Measurements from ENCODE around the gene OR2B2. TPM values are rescaled to one million over a fixed set of nuclear protein-coding genes. Genes with fewer than 3 reads are reported as not detected.
A peak's percentile ranks its signal among the peaks of the same experiment; 100 is the strongest.

OR2B2 gene
- total and polyA plus RNA-seq, 4 donors = not detected

DNA sequence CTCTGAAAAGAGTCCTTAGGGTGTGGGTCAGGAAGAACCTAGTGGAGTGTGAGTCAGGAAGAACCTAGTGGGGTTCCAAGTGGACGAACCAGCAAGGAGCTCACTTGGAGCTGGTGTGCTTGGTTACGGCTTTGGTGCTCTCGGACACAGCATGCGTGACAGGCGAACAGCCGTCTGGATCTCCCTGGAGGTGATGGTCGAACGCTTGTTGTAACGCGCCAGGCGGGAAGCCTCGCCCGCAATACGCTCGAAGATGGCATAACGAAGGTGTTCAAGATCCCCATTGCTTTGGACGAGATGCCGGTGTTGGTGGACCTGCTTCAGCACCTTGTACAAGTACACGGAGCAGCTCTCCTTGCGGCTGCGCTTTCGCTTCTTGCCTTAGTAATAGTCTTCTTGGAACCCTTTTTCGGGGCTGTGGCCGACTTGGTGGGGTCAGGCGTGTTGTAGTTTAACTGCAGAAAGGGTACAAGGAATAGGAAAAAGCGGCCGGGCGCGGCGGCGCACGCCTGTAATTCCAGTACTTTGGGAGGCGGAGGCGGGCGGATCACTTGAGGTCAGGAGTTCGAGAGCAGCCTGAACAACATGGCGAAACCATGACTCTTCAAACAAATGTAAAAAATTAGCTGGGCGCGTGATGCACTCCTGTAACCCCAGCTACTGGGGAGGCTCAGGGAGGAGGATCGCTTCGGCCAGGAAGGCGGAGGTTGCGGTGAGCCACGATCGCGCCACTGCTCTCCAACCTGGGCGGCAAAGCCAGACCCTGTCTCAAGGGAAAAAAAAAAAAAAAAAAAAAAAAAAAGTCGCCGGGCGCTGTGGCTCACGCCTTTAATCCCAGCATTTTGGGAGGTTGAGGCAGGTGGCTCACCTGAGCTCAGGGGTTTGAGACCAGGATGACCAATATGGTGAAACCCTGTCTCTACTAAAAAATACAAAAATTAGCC, 48.0 kb downstream of the OR2B2 start:
- Histone ChIP-seq H3K9me3 (ENCODE audit: control insufficient read depth in 4 of 4, insufficient read depth in 3 of 4, low read length in 3 of 4) (peaks cover 0 to 1% (median 0%) of the 10 kb centered on the region in 4 donors), H3K4me3 (peak overlapping the region; percentile 39), H3K27me3 (ENCODE audit: control insufficient read depth in 3 of 3, insufficient read depth in 3 of 3, low read length in 2 of 3) (no peaks in the 10 kb centered on the region), H3K36me3 (ENCODE audit: control insufficient read depth in 4 of 4, insufficient read depth in 4 of 4, low read length in 4 of 4) (no peaks in the 10 kb centered on the region), H3K4me1 (ENCODE audit: control insufficient read depth in 5 of 5, insufficient read depth in 5 of 5, low read length in 5 of 5) (peaks cover 0 to 26% (median 8%) of the 10 kb centered on the region in 5 donors), H3K27ac (ENCODE audit: low read depth in 1 of 2, low read length in 1 of 2) (peak overlapping the region; percentile 67 to 72), H3K9ac (ENCODE audit: insufficient read depth in 1 of 2, low read length in 2 of 2) (peak overlapping the region; percentile 65 to 91)
- TF ChIP-seq CTCF (IDR thresholded peaks at IDR 0.05; ENCODE audit: control extremely low read depth, extremely low read depth) = no peak
- 16 to 21% methylated on average over 49 to 51 of the region's 51 CpGs for WGBS, 2 donors
- DNase-seq = peak; percentile 52 to 65 (median 63)
- no peak for ATAC-seq (ENCODE audit: insufficient read depth, low FRiP score)

DNA sequence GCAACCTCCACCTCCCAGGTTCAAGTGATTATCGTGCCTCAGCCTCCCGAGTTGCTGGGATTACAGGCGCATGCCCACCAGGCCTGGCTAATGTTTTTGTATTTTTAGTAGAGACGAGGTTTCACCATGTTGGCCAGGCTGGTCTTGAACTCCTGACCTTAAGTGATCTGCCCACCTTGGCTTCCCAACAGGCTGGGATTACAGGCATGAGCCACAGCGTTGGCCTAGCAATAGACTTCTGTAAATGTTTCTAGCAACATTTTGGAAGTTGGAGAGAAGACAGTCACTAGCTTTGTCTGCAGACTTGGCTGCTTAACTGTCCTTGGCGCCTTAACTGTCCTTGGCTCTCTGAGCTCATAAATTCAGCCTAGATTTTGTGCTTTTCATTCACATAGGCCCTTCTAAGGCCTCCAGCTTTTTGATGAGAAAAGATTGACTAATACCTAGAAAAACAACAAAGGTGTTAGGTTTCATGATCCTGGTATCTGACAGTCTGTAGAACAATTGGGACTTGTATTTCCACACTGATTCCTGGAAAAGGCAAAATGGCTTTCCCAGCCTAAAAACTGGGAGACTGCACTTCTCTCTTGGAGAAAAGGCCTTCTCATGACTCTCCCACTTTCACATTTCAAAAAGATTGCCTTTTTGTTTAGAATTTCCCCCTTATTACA, 49.7 kb downstream of the OR2B2 start:
- ATAC-seq (ENCODE audit: insufficient read depth, low FRiP score) (no peak), DNase-seq (peak in 1 of 3 donors; percentile 5)
- Histone ChIP-seq H3K4me1 (ENCODE audit: control insufficient read depth in 5 of 5, insufficient read depth in 5 of 5, low read length in 5 of 5) (peaks cover 0 to 20% (median 8%) of the 10 kb centered on the region in 5 donors), H3K4me3 (no peak overlapping the region), H3K9me3 (ENCODE audit: control insufficient read depth in 4 of 4, insufficient read depth in 3 of 4, low read length in 3 of 4) (peaks cover 0 to 1% (median 0%) of the 10 kb centered on the region in 4 donors), H3K9ac (ENCODE audit: insufficient read depth in 1 of 2, low read length in 2 of 2) (no peak overlapping the region), H3K27ac (ENCODE audit: low read depth in 1 of 2, low read length in 1 of 2) (no peak overlapping the region), H3K27me3 (ENCODE audit: control insufficient read depth in 3 of 3, insufficient read depth in 3 of 3, low read length in 2 of 3) (no peaks in the 10 kb centered on the region), H3K36me3 (ENCODE audit: control insufficient read depth in 4 of 4, insufficient read depth in 4 of 4, low read length in 4 of 4) (no peaks in the 10 kb centered on the region)
- WGBS, 2 donors = 94 to 97% methylated on average over 6 of the region's 6 CpGs
- no peak for TF ChIP-seq CTCF (IDR thresholded peaks at IDR 0.05; ENCODE audit: control extremely low read depth, extremely low read depth)

DNA sequence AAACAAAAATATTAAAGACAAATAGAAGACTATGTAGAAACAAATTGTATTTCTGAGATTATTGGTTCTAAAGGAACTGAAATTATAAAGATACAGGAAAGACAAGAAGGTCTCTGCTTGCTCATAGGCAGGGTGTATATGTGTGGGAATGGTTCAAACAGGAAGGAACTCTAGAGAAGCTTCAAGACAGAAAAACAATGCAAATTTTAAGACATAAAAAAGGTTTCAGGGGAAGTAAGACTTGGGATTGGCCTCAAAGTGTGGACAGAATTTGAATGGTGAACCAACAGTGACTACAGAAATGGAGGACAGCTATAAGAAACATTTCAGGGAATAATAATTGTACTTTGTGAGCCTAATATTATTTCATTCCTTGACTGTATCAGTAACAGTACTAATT, 50.3 kb downstream of the OR2B2 start:
- H3K27ac ChIP-seq (ENCODE audit: low read depth in 1 of 2, low read length in 1 of 2) = no peak overlapping the region
- no peak overlapping the region for H3K9ac ChIP-seq (ENCODE audit: insufficient read depth in 1 of 2, low read length in 2 of 2)
- H3K36me3 ChIP-seq (ENCODE audit: control insufficient read depth in 4 of 4, insufficient read depth in 4 of 4, low read length in 4 of 4) = no peaks in the 10 kb centered on the region
- no peak overlapping the region for H3K4me3 ChIP-seq
- H3K4me1 ChIP-seq (ENCODE audit: control insufficient read depth in 5 of 5, insufficient read depth in 5 of 5, low read length in 5 of 5) = peaks cover 0 to 14% (median 5%) of the 10 kb centered on the region in 5 donors
- H3K9me3 ChIP-seq (ENCODE audit: control insufficient read depth in 4 of 4, insufficient read depth in 3 of 4, low read length in 3 of 4) = no peaks in the 10 kb centered on the region
- ATAC-seq (ENCODE audit: insufficient read depth, low FRiP score) (no peak), DNase-seq (no peak)
- no peak for TF ChIP-seq CTCF (IDR thresholded peaks at IDR 0.05; ENCODE audit: control extremely low read depth, extremely low read depth)
- no peaks in the 10 kb centered on the region for H3K27me3 ChIP-seq (ENCODE audit: control insufficient read depth in 3 of 3, insufficient read depth in 3 of 3, low read length in 2 of 3)
